CD4-positive, alpha-beta T cell treated with Interferon alpha-2 for 1 hour (primary cell): Measurements from ENCODE around the gene CASKIN1.
"Not testable (repeated sequence)": the region's sequence is repeated elsewhere in the genome, so short reads cannot be mapped to it uniquely, and the experiment has no call there.

Experiments
- DNase-seq, 2 donors: peaks; one replicate each; pipeline ENCODE4 v3.0.0-alpha.2; 2020 to 2022

The CASKIN1 gene

DNA sequence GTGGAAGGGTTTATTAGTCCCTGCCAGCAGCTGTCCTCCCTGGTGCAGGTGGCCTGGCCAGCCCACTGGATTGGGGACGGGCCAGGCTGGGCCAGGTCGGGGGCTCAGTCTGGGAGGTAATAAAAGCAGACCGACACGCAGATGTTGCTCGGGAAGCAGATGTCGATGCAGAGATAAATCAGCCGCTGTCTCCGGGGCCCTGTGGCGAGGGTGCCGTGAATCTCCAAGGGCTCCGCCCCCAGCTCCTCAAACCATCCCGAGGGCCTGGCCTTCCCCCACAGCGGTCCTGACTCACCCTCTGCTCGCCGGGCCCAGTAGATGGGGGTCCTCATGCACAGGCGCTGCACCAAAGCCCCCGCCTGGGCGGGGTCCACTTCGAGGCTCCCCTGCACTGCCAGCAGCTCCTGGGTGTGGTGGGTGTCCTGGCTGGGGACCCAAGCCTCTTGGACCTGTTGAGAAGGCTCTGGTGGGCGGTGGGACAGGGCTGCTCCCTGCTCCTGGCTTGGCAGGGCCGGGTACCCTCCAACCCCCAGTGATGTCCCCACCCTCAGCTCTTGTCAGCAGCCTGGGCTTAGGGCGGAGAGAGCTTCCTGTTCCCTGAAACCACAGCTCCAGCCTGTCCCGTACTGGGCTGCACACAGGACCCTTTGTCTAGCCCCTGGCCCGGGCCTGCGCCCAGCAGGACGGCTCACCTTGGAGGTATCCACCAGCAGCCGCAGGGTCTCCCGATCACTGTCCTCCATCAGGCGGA is 13.0 kb upstream of the CASKIN1 start:
- no peak for DNase-seq

DNA sequence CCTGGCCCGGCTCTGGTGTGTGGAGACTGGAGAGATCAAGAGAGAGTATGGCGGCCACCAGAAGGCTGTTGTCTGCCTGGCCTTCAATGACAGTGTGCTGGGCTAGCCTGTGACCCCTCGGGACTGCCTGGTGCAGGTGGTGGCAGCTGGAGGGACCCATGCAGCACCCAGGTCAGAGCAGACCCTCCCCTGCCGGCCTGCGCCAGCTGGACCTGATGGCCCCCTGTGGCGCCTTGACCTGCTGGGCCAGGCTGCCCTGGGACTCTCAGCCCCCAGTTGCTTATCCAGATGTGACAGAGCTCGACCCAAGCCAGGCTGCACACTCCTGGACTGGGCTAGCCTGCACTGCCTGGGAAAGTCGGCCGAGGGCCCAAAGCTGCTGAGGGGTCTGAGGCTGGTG is 12.4 kb upstream of the CASKIN1 start:
- DNase-seq = no peak

DNA sequence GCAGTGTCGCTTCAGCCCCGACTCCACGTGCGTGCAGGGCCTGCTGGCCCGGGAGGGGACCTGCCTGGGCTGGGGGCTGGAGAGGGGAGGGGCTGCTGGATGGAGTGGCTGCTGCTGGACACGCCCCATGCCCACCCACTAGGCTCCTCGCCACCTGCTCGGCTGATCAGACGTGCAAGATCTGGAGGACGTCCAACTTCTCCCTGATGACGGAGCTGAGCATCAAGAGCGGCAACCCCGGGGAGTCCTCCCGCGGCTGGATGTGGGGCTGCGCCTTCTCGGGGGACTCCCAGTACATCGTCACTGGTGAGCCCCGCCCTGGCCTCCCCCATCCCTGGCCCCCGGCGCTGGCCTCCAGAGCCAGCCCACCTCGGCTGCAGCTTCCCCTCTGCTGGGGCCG is 11.9 kb upstream of the CASKIN1 start:
- no peak for DNase-seq

DNA sequence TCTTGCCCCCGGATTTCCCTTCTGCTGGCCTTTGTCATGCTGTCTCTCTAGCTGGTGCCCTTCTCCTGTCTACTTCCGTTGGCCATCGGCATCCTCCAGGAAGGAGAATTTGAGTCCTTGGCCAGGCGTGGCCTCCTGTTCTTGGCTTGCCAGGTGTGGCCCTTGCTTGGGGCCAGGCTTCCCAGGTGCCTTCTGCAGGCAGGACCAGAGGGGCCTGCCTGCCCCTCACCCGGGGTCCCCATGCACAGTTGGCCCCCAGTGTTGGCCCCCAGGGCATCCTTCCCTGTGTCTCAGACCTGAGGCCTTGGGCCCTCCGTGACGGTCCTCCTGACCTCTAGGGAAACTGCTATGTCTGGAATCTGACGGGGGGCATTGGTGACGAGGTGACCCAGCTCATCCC is 11.5 kb upstream of the CASKIN1 start:
- no peak for DNase-seq

DNA sequence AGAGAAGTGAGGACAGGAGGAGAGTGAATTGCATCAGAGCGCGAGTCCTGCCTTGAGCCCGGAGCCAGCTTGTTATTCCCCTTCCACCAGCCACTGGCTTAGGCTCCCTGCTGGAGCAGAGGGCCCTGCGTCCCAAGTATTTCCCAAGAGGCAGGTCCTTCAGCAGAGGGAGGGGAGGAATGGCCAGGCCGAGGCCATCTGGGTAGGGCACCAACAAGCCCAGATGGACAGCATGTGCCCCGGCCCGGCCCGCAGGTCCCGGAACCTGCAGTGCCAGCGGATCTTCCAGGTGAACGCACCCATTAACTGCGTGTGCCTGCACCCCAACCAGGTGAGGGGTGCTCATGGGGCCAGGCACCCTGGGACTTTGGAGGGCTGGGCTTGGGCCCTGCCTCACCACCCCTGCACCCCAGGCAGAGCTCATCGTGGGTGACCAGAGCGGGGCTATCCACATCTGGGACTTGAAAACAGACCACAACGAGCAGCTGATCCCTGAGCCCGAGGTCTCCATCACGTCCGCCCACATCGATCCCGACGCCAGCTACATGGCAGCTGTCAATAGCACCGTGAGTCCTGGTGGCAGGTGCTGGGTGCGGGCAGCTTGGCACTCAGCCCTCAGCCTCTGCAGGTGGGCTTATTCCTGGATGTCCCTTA is 10.5 kb upstream of the CASKIN1 start:
- DNase-seq = no peak

DNA sequence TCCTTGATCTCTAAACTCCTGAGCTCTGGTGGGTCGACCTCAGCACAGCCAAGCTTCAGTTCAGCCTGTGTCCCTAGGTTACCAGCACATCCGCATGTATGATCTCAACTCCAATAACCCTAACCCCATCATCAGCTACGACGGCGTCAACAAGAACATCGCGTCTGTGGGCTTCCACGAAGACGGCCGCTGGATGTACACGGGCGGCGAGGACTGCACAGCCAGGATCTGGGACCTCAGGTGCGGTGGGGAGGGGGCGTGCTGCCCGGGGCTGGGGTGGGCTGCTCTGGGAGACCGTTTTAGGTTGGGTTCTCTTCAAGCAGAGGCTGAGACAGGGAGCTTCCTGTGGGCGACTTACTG is 10.0 kb upstream of the CASKIN1 start:
- no peak for DNase-seq

DNA sequence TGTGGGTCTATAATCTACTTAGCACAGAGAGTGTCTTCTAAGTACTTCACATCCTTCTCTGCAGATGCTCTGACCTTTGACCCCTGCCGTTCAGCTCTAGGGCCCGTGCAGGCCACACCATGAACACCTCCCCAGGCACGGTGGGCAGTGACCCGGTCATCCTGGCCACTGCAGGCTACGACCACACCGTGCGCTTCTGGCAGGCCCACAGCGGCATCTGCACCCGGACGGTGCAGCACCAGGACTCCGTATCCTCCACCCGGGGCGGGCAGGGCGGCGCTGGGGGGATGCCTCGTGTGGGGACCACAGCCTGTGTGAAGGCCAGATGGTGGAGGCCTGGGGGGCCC is 9.5 kb upstream of the CASKIN1 start:
- DNase-seq = no peak

DNA sequence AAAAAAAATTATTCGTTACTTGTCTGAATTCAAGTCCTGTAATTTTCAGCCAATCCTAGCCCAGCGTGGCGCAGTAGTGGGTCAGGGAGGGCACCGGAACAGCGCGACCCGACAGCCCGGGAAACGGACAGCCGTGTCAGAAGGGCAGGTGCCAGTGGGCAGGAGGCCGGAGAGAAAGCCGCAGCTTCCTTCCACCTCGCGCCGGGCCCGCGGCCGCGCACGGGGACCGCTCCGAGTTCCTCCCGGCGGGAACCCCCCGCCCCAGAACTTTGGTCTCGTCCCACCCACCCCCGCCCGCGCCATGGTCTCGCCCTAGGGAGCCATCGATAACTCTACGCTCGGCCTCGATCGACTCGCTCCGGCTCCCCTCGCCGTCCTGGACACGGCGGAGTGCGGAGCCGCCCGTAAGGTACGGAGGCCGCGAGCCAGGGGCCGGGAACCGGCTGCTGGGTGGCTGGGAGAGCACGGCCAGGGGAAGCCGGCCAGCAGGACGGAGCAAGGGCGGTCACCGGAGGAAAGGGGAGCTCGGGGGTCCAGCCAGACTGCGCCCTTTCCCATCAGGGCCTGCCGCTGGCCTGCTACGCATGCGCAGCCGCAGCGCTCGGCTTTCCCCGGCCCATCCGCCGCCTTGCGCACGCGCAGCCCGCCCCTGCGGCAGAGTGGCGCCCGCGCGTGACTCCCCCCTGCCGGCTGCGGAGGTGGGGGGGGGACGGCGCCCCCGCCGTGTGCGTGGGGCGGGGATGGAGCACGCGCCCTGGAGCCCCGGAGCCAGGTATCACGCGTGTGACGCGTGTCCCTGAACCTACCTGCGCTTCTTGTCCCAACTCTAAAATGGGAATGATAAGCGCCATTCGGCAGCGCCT is 8.9 kb upstream of the CASKIN1 start, which contains the start of gene MLST8:
MLST8 (plus strand) TSS at position 351 of the 863 bp plus-strand sequence. CDS start 632 bp downstream, outside the sequence.
- DNase-seq = peak; percentile 89 to 94

DNA sequence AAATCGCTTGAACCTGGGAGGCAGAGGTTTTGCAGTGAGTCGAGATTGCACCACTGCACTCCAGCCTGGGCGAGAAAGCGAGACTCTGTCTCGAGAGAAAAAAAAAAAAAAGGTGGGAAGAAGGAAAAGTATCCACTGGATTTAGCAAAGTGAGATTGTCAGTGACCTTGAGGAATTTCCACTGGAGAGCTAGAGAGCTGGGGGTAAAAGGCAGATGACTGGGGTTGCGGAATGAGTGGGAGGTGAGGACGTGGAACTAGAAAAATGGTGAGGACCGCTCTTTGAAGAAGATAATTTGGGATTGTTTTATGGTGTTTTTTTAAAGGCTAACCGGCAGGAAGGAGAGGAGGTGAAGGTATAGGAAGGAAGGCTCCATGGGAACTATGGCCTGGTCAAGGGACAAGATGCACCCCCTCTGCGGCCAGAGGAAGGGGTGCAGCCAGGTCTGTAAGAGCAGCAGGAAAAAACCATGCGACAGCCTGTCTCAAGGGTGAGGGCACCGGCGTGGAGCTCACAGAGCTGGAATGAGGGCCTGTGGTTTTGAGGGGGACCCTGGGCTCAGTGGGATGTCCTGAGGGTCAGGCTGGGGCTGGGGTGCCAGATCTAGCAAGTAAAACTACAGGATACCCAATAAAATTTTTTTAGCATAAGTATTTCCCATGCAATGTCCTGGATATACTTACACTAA is 8.2 kb upstream of the CASKIN1 start:
- no peak for DNase-seq

DNA sequence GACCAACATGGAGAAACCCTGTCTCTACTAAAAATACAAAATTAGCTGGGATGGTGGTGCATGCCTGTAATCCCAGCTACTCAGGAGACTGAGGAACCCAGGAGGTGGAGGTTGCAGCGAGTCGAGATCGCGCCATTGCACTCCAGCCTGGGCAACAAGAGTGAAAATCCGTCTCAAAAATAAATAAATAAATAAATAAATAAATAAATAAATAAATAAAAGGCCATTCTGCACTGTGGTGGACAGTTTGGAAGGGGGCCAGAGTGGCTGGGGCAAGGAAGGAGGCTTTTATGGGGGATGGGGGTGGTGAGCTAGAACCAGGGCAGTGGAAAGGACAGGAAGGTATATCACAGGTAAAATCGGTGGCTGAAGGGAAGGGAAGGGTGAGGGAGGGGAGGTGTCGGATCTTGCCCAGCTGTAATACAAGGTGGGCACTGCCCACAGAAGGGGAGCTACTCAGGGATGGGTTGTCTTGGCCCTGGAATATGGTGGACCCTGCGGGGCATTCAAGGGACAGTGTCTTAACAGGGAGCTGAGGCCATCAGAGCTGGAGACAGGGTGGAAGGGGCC is 6.8 kb upstream of the CASKIN1 start:
- not testable (repeated sequence) for DNase-seq

DNA sequence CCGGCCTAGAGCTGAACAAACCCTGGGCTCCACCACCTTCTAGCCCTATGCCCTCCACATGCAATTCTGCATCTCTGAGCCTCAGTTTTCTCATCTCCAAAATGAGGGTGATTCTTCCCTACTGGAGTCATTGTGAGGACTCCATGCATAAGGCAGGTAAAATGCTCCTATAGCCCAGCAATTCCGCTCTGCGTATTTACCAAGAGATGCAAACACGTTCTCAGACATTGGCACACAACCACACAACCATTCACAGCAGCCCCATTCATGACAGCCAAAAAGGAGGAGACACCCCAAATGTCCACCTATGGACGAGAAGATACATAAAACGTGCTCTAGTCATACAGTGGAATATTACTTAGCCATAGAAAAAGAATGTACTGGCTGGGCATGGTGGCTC is 3.9 kb upstream of the CASKIN1 start:
- DNase-seq = no peak

DNA sequence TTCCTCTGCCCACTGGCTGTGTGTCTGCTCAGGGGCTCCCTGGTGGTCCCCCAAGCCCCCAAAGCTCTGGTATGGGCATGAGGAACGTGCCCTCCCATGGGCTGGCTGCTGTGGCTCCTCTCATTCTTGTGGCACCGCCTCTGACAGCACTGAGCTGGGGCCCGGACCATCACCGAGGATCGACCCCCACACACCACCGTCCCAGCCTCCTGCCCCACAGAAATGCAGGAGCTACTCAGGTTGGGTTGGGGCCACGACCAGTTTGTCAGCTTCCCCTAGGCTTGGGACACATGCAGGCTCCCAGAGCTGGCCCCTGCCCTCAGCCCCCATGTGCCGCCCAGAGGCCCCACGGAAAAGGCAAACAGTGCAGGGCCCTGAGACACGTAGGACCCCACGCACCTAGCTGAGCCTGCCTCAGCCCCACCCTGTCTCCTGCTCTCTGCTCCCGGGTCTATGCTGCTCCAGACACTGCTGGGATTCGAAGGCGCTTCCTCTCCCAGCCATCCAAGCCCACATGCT is 3.3 kb upstream of the CASKIN1 start:
- no peak for DNase-seq

DNA sequence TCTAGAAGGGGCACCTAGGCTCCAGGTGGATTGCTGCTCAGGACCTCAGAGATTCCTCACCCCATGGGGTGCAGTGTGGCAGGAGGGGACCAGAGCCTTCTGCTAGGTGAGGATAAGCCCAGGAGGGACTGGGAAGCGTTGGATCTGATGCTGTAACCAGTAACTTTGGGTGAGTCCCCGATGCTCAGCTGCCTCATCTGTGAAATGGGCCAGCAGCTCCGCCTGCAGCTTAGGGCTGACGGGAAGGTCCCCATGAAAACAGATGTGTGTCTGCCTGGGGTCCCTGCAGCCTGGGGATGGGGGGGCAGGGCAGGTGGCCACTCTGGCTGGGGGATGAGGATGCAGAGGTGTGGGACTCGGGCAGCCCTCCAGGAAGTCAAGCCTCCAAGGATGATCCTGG is 2.7 kb upstream of the CASKIN1 start:
- DNase-seq = no peak

DNA sequence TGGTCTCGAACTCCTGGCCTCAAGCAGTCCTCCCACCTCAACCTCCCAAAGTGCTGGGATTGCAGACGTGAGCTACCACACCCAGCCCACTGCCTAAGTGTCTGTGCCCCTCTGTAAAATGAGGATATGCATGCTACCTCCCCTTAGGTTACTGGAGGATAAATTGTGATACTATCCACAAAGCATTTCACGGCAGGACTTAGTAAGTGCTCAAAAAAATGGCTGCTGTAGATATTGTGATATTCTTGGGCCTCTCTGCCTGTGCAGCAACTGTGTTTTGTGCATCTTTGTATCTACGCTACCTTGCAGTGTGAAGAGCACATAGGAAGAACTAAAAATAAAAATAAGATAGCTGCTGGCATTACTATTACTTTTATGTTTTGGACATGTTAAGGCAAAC is 1.9 kb upstream of the CASKIN1 start:
- DNase-seq = no peak

DNA sequence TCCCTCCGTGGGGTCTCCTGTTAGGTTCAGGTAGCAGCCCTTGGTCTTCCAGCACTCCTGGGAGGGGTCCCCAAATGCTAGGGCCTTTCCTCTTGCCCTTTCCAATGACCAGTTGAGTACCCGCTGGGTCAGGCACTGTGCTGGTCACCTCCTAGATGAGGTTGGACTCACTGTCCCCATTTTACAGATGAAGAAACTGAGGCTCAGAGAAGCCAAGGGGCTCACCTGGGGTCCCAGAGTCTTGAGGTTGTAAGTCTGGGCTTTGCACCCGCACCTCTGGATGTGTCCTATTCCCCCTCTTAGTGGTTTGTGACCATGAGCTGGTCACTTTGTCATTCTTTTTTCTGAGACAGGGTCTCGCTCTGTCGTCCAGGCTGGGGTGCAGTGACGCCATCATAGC is 1.4 kb upstream of the CASKIN1 start:
- DNase-seq = no peak

DNA sequence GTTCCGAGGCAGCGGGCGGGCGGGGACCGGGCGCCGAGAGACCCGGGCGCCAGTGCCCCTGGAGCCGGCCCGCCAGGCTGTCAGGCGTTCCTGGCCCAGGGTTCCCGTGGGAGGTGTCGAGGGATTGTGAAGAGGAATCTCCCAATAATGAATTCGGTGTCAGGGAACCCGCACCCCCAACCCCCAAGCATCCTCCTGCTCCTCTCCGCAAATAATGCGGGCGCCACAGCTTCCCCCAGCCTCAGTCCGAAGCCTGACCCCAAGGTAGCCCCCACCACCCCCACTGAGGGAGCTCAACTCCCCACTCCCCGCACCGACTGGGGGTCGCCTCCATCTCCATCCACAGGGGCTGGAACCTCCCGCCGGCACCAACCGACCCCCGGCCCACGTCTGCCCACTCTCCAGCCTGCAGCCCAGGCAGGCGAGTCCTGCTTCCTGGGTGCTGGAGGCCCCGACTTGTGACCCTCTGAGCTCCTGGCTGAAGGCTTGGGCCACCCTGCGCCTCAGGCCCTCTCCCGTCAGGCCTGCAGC is 641 bp upstream of the CASKIN1 start:
- DNase-seq = no peak

DNA sequence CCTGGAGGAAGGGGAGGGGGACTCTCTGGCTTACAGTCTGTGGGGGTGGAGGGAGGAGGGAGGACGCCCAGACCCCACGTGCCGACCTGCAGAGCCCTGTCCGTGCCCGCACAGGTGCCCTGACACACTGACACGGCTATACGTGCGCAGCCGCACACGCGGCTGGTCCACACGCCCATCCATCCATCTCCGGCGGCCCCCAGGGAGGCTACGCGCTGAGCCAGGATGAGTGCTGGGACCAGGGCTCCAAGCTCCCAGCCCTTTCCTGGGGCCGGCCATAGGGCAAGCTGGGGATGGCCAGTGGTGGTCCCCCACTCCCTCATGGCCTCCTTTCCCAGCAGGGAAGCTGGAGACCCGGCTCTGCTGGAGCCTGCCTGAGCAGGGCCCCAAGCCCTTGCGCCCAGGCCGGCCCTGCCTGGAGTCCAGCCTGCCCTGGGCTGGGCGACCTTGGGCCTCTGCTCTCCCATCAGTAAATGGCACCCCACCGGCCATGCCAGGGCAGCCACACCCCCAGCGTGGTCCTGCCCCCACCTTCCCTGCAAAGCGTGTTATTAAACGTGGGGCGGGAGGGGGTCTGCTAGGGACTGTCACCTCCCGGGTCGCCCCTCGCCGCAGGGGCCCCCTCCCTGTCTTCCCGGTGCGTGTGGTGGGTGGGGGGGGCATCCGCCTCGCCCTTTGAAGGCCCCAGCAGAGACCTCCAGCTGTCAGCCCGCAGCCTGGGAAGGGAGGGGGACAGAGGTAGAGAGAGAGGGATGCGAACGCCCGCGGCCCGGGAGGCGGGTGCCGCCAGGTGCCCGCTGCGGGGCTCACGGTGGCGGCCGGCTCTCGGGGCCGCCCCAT is 863 bp downstream of the CASKIN1 start:
- DNase-seq = no peak

DNA sequence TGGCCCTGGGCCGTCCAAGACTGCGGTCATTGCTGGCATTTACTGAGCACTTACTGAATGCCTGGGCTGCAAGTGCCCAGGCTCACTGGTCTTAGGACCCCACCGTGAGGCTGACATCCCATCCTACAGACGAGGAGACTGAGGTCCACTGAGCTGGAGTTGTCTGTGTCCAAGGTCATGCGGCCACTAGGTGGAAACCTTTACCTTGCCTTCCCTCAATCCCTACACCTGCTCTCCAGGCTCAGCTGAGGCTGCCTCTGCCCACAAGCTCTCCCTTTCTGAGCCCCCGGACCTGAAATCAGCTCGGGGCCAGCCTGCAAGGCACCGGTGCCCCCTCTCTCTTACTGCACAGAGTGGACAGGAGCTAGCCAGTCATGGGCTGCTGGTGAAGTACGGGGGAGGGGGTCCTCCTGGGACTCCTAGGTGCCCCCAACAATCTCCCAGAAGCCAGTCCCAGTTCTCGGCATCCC is 1.5 kb downstream of the CASKIN1 start:
- DNase-seq = peak; percentile 63 to 70

DNA sequence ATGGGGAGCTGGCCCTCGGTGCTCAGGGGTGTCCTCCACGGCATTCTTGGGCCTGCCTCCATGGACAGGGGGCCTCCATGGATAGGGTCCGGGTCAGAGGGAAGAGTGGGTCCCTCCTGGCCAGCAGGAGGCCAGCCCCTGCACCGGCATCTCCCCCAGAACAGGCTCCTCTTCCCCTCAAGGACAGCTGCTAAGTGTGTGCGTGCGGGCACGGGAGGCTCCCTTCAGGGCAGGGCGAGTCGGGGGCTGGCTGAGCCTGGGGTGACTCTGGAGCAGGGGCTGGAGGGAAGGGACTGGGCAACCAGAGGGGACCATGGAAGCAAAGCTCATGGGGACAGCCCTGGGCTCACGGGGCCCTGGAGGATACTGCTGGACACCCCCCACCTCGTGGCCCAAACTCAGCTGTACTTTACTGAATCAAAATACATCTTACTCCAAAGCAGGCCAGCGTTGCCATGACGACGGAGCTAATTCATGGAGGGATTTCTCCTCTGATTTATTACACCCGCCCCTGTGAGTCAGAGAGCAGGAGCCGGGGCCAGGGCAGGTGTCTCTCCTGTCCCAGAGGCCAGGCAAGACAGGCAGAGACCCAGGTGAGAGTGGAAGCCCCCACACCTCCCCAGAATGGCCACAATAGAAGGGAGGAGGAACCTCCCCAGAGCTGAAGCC is 2.1 kb downstream of the CASKIN1 start:
- no peak for DNase-seq

DNA sequence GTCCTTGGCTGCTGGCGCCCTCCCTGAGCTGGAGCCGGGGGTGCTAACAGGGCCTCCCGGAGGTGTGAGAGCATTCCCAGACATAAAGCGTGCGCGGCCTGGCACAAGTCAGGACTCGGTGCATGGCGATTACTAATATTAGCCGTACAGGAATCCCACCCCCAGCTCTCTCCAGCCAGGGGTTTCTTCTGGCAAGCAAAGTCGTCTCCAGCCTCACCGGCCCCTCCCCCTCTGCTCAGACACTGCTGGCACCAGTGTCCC is 5.0 kb downstream of the CASKIN1 start:
- DNase-seq = no peak
